HG03354 (cell line): ENCODE data around the gene C3AR1.

Experiments
- ATAC-seq: cut with Tn5 transposase; IDR thresholded peaks from one replicate; pipeline ENCODE4 v1.9.1; 2021; ENCODE audit warnings: mild to moderate bottlenecking; ENCODE audit not compliant: unreplicated experiment, poor library complexity, severe bottlenecking

C3AR1 gene

GRCh38 chr12:8064131-8064530 is 2.0 kb downstream of the C3AR1 start:
- no peak for ATAC-seq

GRCh38 chr12:8058506-8058905 is 7.7 kb downstream of the C3AR1 start:
- ATAC-seq, result no peak

- ATAC-seq, result no peak
Observed at GRCh38 chr12:8057839-8058238, 8.3 kb downstream of the C3AR1 start.

GRCh38 chr12:8057306-8057705 is 8.9 kb downstream of the C3AR1 start:
- no peak for ATAC-seq

GRCh38 chr12:8054816-8055215 is 11.3 kb downstream of the C3AR1 start:
- ATAC-seq, result no peak

GRCh38 chr12:8052679-8053078 is 13.5 kb downstream of the C3AR1 start:
- ATAC-seq, result no peak

GRCh38 chr12:8050600-8051250 is 15.4 kb downstream of the C3AR1 start:
- no peak for ATAC-seq

GRCh38 chr12:8048906-8049305 is 17.3 kb downstream of the C3AR1 start:
- no peak for ATAC-seq

GRCh38 chr12:8047842-8048241 is 18.3 kb downstream of the C3AR1 start:
- no peak for ATAC-seq

- no peak for ATAC-seq
Observed at GRCh38 chr12:8045952-8046944, 19.9 kb downstream of the C3AR1 start.

- no peak for ATAC-seq
Observed at GRCh38 chr12:8040791-8041190, 25.4 kb downstream of the C3AR1 start.

- no peak for ATAC-seq
Observed at GRCh38 chr12:8038659-8039114, 27.5 kb downstream of the C3AR1 start.

- ATAC-seq, result no peak
Observed at GRCh38 chr12:8037947-8038346, 28.2 kb downstream of the C3AR1 start.

GRCh38 chr12:8037046-8037663 is 29.0 kb downstream of the C3AR1 start:
- ATAC-seq, result no peak

- no peak for ATAC-seq
Observed at GRCh38 chr12:8036346-8036745, 29.8 kb downstream of the C3AR1 start.

GRCh38 chr12:8035440-8036010 is 30.6 kb downstream of the C3AR1 start:
- ATAC-seq, result no peak

GRCh38 chr12:8034802-8035201 is 31.4 kb downstream of the C3AR1 start:
- no peak for ATAC-seq

- peak; percentile 20 for ATAC-seq
Observed at GRCh38 chr12:8033153-8034044, 32.8 kb downstream of the C3AR1 start.
